ENCODE data around the gene DNAJC8. TPM values are rescaled to one million over a fixed set of nuclear protein-coding genes. Genes with fewer than 3 reads are reported as not detected.

Gene DNAJC8
- polyA plus RNA-seq, 1 experiment: 123 TPM

- CTCF ChIA-PET: no interaction called here
- POLR2A ChIA-PET: no interaction called here
- Histone ChIP-seq H3K27me3 (ENCODE audit: control insufficient read depth, insufficient read depth, low read length) (no peaks in the 10 kb centered on the region), H3K4me3 (ENCODE audit: low read depth, low read length) (no peak overlapping the region), H3K9me3 (ENCODE audit: control insufficient read depth, insufficient read depth, low read length) (no peaks in the 10 kb centered on the region), H3K27ac (ENCODE audit: low read depth, low read length) (no peak overlapping the region)
- no peak for TF ChIP-seq CTCF (IDR thresholded peaks at IDR 0.05; ENCODE audit: low read depth, low read length)
- DNase-seq (ENCODE audit: low read depth, low spot score): no peak
Measured at GRCh38 chr1:28279721-28280120, 46.9 kb upstream of the DNAJC8 start.

GRCh38 chr1:28278763-28279162 lies 45.9 kb upstream of the DNAJC8 start:
- Histone ChIP-seq H3K4me3 (ENCODE audit: low read depth, low read length) (no peak overlapping the region), H3K27ac (ENCODE audit: low read depth, low read length) (no peak overlapping the region), H3K9me3 (ENCODE audit: control insufficient read depth, insufficient read depth, low read length) (no peaks in the 10 kb centered on the region), H3K27me3 (ENCODE audit: control insufficient read depth, insufficient read depth, low read length) (no peaks in the 10 kb centered on the region)
- no peak for TF ChIP-seq CTCF (IDR thresholded peaks at IDR 0.05; ENCODE audit: low read depth, low read length)
- ChIA-PET POLR2A (no interaction called here), CTCF (no interaction called here)
- DNase-seq (ENCODE audit: low read depth, low spot score): no peak

- no peak for DNase-seq (ENCODE audit: low read depth, low spot score)
- Histone ChIP-seq H3K27me3 (ENCODE audit: control insufficient read depth, insufficient read depth, low read length) (no peaks in the 10 kb centered on the region), H3K27ac (ENCODE audit: low read depth, low read length) (no peak overlapping the region), H3K9me3 (ENCODE audit: control insufficient read depth, insufficient read depth, low read length) (no peaks in the 10 kb centered on the region), H3K4me3 (ENCODE audit: low read depth, low read length) (no peak overlapping the region)
- ChIA-PET POLR2A (interaction anchor here (1.4 kb wide), 1 partner anchor 14 kb away, joined by 5 read pairs; the partner anchor contains the start of gene SESN2), CTCF (interaction anchor here (1.8 kb wide), 1 partner anchor 25 kb away, joined by 7 read pairs; no protein-coding TSS in a partner anchor)
- no peak for TF ChIP-seq CTCF (IDR thresholded peaks at IDR 0.05; ENCODE audit: low read depth, low read length)
Measured at GRCh38 chr1:28273216-28273860, 40.5 kb upstream of the DNAJC8 start.

- CTCF ChIA-PET: interaction anchor here (1.8 kb wide), 1 partner anchor 24 kb away, joined by 7 read pairs; no protein-coding TSS in a partner anchor
- TF ChIP-seq CTCF (IDR thresholded peaks at IDR 0.05; ENCODE audit: low read depth, low read length): no peak
- POLR2A ChIA-PET: interaction anchor here (1.4 kb wide), 1 partner anchor 13 kb away, joined by 5 read pairs; the partner anchor contains the start of gene SESN2
Measured at GRCh38 chr1:28272215-28272852, 39.5 kb upstream of the DNAJC8 start.

GRCh38 chr1:28269529-28269928 lies 36.7 kb upstream of the DNAJC8 start:
- Histone ChIP-seq H3K4me3 (ENCODE audit: low read depth, low read length) (no peak overlapping the region), H3K27ac (ENCODE audit: low read depth, low read length) (no peak overlapping the region), H3K27me3 (ENCODE audit: control insufficient read depth, insufficient read depth, low read length) (no peaks in the 10 kb centered on the region), H3K9me3 (ENCODE audit: control insufficient read depth, insufficient read depth, low read length) (no peaks in the 10 kb centered on the region)
- POLR2A ChIA-PET: interaction anchor here (0.7 to 1.1 kb wide), 2 partner anchors 34 to 245 kb away, joined by 4 read pairs; partner anchors contain the start of gene ATP5IF1
- CTCF ChIA-PET: interaction anchor here (1.0 to 3.6 kb wide), 3 partner anchors 21 to 333 kb away, joined by 3 to 17 read pairs (median 6); no protein-coding TSS in a partner anchor
- no peak for DNase-seq (ENCODE audit: low read depth, low spot score)
- no peak for TF ChIP-seq CTCF (IDR thresholded peaks at IDR 0.05; ENCODE audit: low read depth, low read length)

More at GRCh38 chr1:28272215-28272852, 39.5 kb upstream of the DNAJC8 start:
- Histone ChIP-seq H3K27ac (ENCODE audit: low read depth, low read length) (no peak overlapping the region), H3K9me3 (ENCODE audit: control insufficient read depth, insufficient read depth, low read length) (no peaks in the 10 kb centered on the region), H3K27me3 (ENCODE audit: control insufficient read depth, insufficient read depth, low read length) (no peaks in the 10 kb centered on the region), H3K4me3 (ENCODE audit: low read depth, low read length) (no peak overlapping the region)
- DNase-seq (ENCODE audit: low read depth, low spot score): no peak
